Hepatocyte (in vitro differentiated cells): ENCODE measurements around the gene MINDY4.

Experiments
- CTCF ChIP-seq: fragments of 200-600 bp; sonication (generic); IDR thresholded peaks from 2 replicates; pipeline ENCODE4 v1.5.1; 2016; ENCODE audit warnings: antibody characterized with exemption, mild to moderate bottlenecking; ENCODE audit not compliant: poor library complexity
- EZH2 ChIP-seq: fragments of 200-600 bp; sonication (generic); IDR thresholded peaks from 2 replicates; pipeline ENCODE4 v1.6.1; 2016; ENCODE audit warnings: antibody characterized with exemption, mild to moderate bottlenecking, borderline replicate concordance
- EZH2phosphoT487 ChIP-seq: fragments of 200-600 bp; sonication (generic); IDR thresholded peaks from one replicate; pipeline ENCODE4 v1.6.1; 2018; ENCODE audit warnings: antibody characterized with exemption, mild to moderate bottlenecking, low read depth, moderate library complexity; ENCODE audit not compliant: unreplicated experiment, severe bottlenecking

- TF ChIP-seq CTCF (no peak), EZH2 (no peak), EZH2phosphoT487 (no peak)
These were observed 18.2 kb upstream of the MINDY4 start for GRCh38 chr7:30752979-30753378.
